A549 (cell line): Measurements from ENCODE around the gene SIRT3.

Experiments used
- CTCF ChIP-seq: fragments of >200 bp; sonication (Bioruptor Twin); formaldehyde crosslinking; IDR thresholded peaks from 3 replicates; pipeline ENCODE4 v1.5.1; 2016
- EP300 ChIP-seq, 2 experiments: fragments of >200 bp; sonication (Bioruptor Twin); formaldehyde crosslinking; IDR thresholded peaks; 2 replicates in 1 of 2; 3 replicates in 1 of 2; pipeline ENCODE4 v1.6.1; 2016 to 2017
- HOXB13 ChIP-seq: fragments of 250-450 bp; sonication (Bioruptor Pico); IDR thresholded peaks from 2 replicates; pipeline ENCODE4 v1.5.0; 2020; ENCODE audit warnings: low read depth, mild to moderate bottlenecking, moderate library complexity
- POLR2AphosphoS2 ChIP-seq: conservative IDR thresholded peaks from 2 replicates; pipeline ENCODE4 v1.6.1; 2012; ENCODE audit warnings: low read length, improper control_type of control experiment, inconsistent platforms
- TF ChIP-seq, protein P1 (sequence below): IDR thresholded peaks from 2 replicates; pipeline ENCODE4 v1.6.1; 2012; ENCODE audit warnings: low read depth, borderline replicate concordance
- TF ChIP-seq, protein P2 (sequence below): IDR thresholded peaks from 2 replicates; pipeline ENCODE4 v1.6.1; 2012
- TF ChIP-seq, protein P3 (sequence below): fragments of 150-350 bp; IDR thresholded peaks from 2 replicates; pipeline ENCODE4 v1.6.1; 2014; ENCODE audit warnings: low read depth, mild to moderate bottlenecking, low read length

DNA sequence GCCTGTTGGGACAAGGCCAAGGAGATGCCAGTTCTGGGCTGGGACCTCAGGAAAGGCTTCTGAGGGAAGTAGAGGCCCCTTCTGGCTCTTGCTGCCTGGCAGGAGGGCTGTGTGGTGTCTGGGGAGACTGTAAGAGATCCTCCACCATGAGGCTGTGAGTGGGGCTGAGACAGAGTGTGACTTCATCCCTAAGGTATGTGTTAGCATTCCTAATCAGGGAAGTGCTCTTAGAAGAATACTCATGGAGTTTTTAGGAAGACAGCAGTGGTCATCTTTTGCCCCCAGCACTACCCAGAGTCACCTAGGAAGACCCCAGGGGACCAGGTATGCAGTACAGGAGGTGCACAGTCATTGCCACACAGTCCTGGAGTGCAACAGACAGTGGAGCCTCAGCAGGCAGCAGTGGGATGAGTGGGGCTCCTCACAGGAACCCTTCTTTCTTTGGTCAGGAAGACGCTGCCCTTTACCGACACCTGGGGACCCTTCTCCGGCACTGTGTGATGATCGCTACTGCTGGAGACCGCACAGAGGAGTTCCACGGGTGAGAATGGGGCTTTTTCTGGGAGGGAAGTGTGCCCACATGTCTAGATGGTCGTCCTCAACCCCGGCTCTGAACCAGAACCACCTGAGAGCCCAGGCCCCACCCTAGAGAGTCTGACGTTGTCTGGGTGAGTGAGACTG lies 25.9 kb downstream of the SIRT3 start:
- no peak for TF ChIP-seq POLR2AphosphoS2
- TF ChIP-seq HOXB13 (CRISPR knock-in tag), result no peak
- TF ChIP-seq CTCF, result no peak
- TF ChIP-seq, protein P1, sequence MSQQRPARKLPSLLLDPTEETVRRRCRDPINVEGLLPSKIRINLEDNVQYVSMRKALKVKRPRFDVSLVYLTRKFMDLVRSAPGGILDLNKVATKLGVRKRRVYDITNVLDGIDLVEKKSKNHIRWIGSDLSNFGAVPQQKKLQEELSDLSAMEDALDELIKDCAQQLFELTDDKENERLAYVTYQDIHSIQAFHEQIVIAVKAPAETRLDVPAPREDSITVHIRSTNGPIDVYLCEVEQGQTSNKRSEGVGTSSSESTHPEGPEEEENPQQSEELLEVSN, result no peak
- TF ChIP-seq, protein P2, sequence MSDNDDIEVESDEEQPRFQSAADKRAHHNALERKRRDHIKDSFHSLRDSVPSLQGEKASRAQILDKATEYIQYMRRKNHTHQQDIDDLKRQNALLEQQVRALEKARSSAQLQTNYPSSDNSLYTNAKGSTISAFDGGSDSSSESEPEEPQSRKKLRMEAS, result no peak
- TF ChIP-seq, protein P3, sequence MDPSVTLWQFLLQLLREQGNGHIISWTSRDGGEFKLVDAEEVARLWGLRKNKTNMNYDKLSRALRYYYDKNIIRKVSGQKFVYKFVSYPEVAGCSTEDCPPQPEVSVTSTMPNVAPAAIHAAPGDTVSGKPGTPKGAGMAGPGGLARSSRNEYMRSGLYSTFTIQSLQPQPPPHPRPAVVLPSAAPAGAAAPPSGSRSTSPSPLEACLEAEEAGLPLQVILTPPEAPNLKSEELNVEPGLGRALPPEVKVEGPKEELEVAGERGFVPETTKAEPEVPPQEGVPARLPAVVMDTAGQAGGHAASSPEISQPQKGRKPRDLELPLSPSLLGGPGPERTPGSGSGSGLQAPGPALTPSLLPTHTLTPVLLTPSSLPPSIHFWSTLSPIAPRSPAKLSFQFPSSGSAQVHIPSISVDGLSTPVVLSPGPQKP, result no peak
- TF ChIP-seq EP300 (IDR thresholded peaks at IDR 0.05), result no peak
